SK-N-MC (cell line): ENCODE results near the gene C12orf60.

Experiments used
- EZH2 ChIP-seq: fragments of 200-600 bp; sonication (generic); IDR thresholded peaks from one replicate; pipeline ENCODE4 v1.6.1; 2017; ENCODE audit warnings: antibody characterized with exemption
- FOXP2 ChIP-seq: optimal IDR thresholded peaks from 2 replicates; pipeline ENCODE3; 2011; ENCODE audit warnings: mild to moderate bottlenecking, moderate library complexity; ENCODE audit not compliant: insufficient read depth; ENCODE audit errors: extremely low read length, control extremely low read depth
- POLR2AphosphoS5 ChIP-seq: IDR thresholded peaks from 2 replicates; pipeline ENCODE4 v1.6.1; 2012; ENCODE audit warnings: mild to moderate bottlenecking, low read depth, low read length, borderline replicate concordance

DNA sequence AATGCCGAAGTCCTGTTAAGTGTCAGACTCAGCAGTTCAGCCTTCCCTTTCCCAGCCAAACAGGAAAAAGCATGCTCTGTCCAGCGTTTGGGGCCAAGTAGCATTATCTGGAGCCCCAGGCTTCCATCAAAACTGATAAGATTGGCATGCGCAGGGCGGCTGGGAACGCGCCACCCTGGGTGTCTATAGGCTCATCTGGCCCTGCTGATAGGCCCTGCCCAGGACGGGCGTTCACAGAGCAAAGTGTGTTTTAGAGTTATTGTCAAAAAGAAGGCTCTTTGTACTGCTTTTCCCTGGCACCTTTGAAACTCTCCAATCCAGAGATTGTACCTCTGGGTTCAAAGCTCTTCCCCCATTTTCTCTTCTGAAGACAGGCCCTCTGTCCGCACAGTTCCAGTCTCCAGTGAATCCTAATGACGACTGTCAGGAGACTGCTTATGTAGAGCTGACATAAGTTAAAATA, 40.0 kb downstream of the C12orf60 start, which contains the start of gene ART4:
- TF ChIP-seq EZH2: no peak
- TF ChIP-seq POLR2AphosphoS5: no peak
- no peak for TF ChIP-seq FOXP2
